ENCODE results near the gene ZNF212. TPM values are rescaled to one million over a fixed set of nuclear protein-coding genes. Genes with fewer than 3 reads are reported as not detected.

Gene ZNF212
- total RNA-seq, 3 donors from 2014 or later = 4.3 to 12.4 (median 9.8) TPM

- intact Hi-C loops (cut with DNase I; ENCODE audit: low total_unique reads) = no loop called here
- no peak overlapping the region for H3K4me3 ChIP-seq
- peaks cover 0 to 7% of the 10 kb centered on the region in 2 donors for H3K9me3 ChIP-seq
- H3K27ac ChIP-seq = no peak overlapping the region
- H3K27me3 ChIP-seq = no peaks in the 10 kb centered on the region
- no peak for TF ChIP-seq POLR2AphosphoS5 (IDR thresholded peaks at IDR 0.05)
- no peak for TF ChIP-seq POLR2A (IDR thresholded peaks at IDR 0.05)
- no peak for TF ChIP-seq CTCF (IDR thresholded peaks at IDR 0.05)
- DNase-seq (ENCODE audit: low spot score in 2 of 2) = no peak
- no peaks in the 10 kb centered on the region for H3K36me3 ChIP-seq
- H3K4me1 ChIP-seq = no peaks in the 10 kb centered on the region
Observed at GRCh38 chr7:149300620-149301285, 61.3 kb downstream of the ZNF212 start.

GRCh38 chr7:149302222-149302621 is 62.8 kb downstream of the ZNF212 start:
- intact Hi-C loops (cut with DNase I; ENCODE audit: low total_unique reads) = no loop called here
- no peak for DNase-seq (ENCODE audit: low spot score in 2 of 2)
- H3K9me3 ChIP-seq = peaks cover 0 to 7% of the 10 kb centered on the region in 2 donors
- H3K27ac ChIP-seq = no peak overlapping the region
- no peaks in the 10 kb centered on the region for H3K4me1 ChIP-seq
- H3K4me3 ChIP-seq = no peak overlapping the region
- no peaks in the 10 kb centered on the region for H3K27me3 ChIP-seq
- no peak for TF ChIP-seq POLR2A (IDR thresholded peaks at IDR 0.05)
- H3K36me3 ChIP-seq = no peaks in the 10 kb centered on the region

GRCh38 chr7:149302865-149303264 is 63.4 kb downstream of the ZNF212 start:
- H3K4me1 ChIP-seq = no peaks in the 10 kb centered on the region
- TF ChIP-seq CTCF (IDR thresholded peaks at IDR 0.05) (no peak), POLR2AphosphoS5 (IDR thresholded peaks at IDR 0.05) (no peak), POLR2A (IDR thresholded peaks at IDR 0.05) (no peak)
- H3K27me3 ChIP-seq = no peaks in the 10 kb centered on the region
- intact Hi-C loops (cut with DNase I; ENCODE audit: low total_unique reads) = no loop called here
- no peak for DNase-seq (ENCODE audit: low spot score in 2 of 2)
- no peak overlapping the region for H3K4me3 ChIP-seq
- no peaks in the 10 kb centered on the region for H3K36me3 ChIP-seq
- no peak overlapping the region for H3K27ac ChIP-seq
- peaks cover 0 to 7% of the 10 kb centered on the region in 2 donors for H3K9me3 ChIP-seq

DNA sequence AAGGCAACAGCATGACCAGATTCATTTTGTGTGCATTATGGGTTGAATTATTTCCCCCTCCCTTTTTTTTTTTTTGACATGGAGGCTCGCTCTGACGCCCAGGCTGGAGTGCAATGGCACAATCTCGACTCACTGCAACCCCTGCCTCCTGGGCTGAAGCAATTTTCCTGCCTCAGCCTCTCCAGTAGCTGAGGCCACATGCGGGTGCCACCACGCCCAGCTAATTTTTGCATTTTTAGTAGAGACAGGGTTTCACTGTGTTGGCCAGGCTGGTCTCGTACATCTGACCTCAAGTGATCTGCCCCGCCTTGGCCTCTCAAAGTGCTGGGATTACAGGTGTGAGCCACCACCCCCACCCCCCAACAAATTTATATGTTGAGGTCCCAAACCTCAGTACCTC is 64.6 kb downstream of the ZNF212 start:
- Histone ChIP-seq H3K27ac (no peak overlapping the region), H3K9me3 (no peaks in the 10 kb centered on the region), H3K27me3 (no peaks in the 10 kb centered on the region), H3K4me3 (no peak overlapping the region), H3K36me3 (no peaks in the 10 kb centered on the region), H3K4me1 (no peaks in the 10 kb centered on the region)
- intact Hi-C loops (cut with DNase I; ENCODE audit: low total_unique reads) = no loop called here
- TF ChIP-seq POLR2A (IDR thresholded peaks at IDR 0.05) (no peak), POLR2AphosphoS5 (IDR thresholded peaks at IDR 0.05) (no peak), CTCF (IDR thresholded peaks at IDR 0.05) (no peak)
- DNase-seq (ENCODE audit: low spot score in 2 of 2) = no peak

Other genes starting within 250 kb of the ZNF212 start
- 100 to 1,000 TPM in 1 of 3 donors, 10 to 100 TPM in 2; 53.4 to 101 (median 68.3) TPM for gene PDIA4, start 211.1 kb upstream of the ZNF212 start, total RNA-seq
- 10 to 100 TPM in 1 of 3 donors, 1 to 10 TPM in 2; 2.7 to 13.2 (median 6.2) TPM for gene ZNF786, start 148.9 kb upstream of the ZNF212 start, total RNA-seq
- gene ZNF425, start 113.3 kb upstream of the ZNF212 start, total RNA-seq = 1 to 10 TPM; 2.1 to 4.7 (median 2.6) TPM
- gene ZNF398, start 92.2 kb upstream of the ZNF212 start, total RNA-seq = 10 to 100 TPM; 17.3 to 25.9 (median 22.9) TPM
- 10 to 100 TPM; 13.0 to 19.2 (median 17.4) TPM for gene ZNF282, start 44.1 kb upstream of the ZNF212 start, total RNA-seq
- 10 to 100 TPM; 13.6 to 23.9 (median 17.6) TPM for gene ZNF783, start 22.5 kb downstream of the ZNF212 start, total RNA-seq
- gene ZNF777, start 221.4 kb downstream of the ZNF212 start, total RNA-seq = 1 to 10 TPM; 5.1 to 8.5 (median 8.2) TPM

Measured in breast epithelium (tissue), 4 donors.